ENCODE measurements around the gene CALML6.

GRCh38 chr1:1939296-1940122 is 24.4 kb downstream of the CALML6 start:
- TF ChIP-seq POLR2A (IDR thresholded peaks at IDR 0.05; ENCODE audit: low read depth, low read length) (no peak), CTCF (conservative IDR thresholded peaks at IDR 0.05; ENCODE audit: low read depth, low read length) (no peak), USF2 (IDR thresholded peaks at IDR 0.05; ENCODE audit: low read depth, low read length) (no peak), MAZ (IDR thresholded peaks at IDR 0.05; ENCODE audit: borderline replicate concordance, low read depth, low read length) (no peak), RFX5 (IDR thresholded peaks at IDR 0.05; ENCODE audit: low read depth, low read length) (no peak), CEBPB (IDR thresholded peaks at IDR 0.05; ENCODE audit: low read depth, low read length) (no peak), NFE2L2 (IDR thresholded peaks at IDR 0.05; ENCODE audit: low read depth, low read length) (no peak), FOS (IDR thresholded peaks at IDR 0.05; ENCODE audit: low read depth, low read length) (no peak), BHLHE40 (IDR thresholded peaks at IDR 0.05; ENCODE audit: low read depth, low read length) (no peak), RAD21 (IDR thresholded peaks at IDR 0.05; ENCODE audit: low read length) (no peak), SMC3 (IDR thresholded peaks at IDR 0.05; ENCODE audit: low read depth, low read length) (no peak), ELK1 (IDR thresholded peaks at IDR 0.05; ENCODE audit: borderline replicate concordance, low read depth, low read length) (no peak), CHD1 (IDR thresholded peaks at IDR 0.05; ENCODE audit: low read depth, low read length) (no peak), MXI1 (IDR thresholded peaks at IDR 0.05; ENCODE audit: borderline replicate concordance, low read depth, low read length) (no peak)

Measured in IMR-90 (cell line).